NCI-H2029 (cell line): ENCODE data around the gene NUP43.
"Not testable (repeated sequence)": the region's sequence is repeated elsewhere in the genome, so short reads cannot be mapped to it uniquely, and the experiment has no call there.

Experiments used
- DNase-seq: peaks from one replicate; lab custom pipeline; 2025; lab: John Stamatoyannopoulos, UW

Gene NUP43

GRCh38 chr6:149749082-149749593 is 2.8 kb upstream of the NUP43 start:
- not testable (repeated sequence) for DNase-seq

GRCh38 chr6:149745252-149745651 is 1.1 kb downstream of the NUP43 start:
- DNase-seq: not testable (repeated sequence)

- DNase-seq: no peak
Observed at GRCh38 chr6:149734915-149735314, 11.4 kb downstream of the NUP43 start.

- DNase-seq: no peak
Observed at GRCh38 chr6:149733089-149733720, 13.1 kb downstream of the NUP43 start.

- no peak for DNase-seq
Observed at GRCh38 chr6:149729824-149730223, 16.5 kb downstream of the NUP43 start.

- no peak for DNase-seq
Observed at GRCh38 chr6:149728499-149729234, 17.7 kb downstream of the NUP43 start.

GRCh38 chr6:149727793-149728498 is 18.4 kb downstream of the NUP43 start:
- DNase-seq: no peak

- DNase-seq: no peak
Observed at GRCh38 chr6:149725785-149726184, 20.5 kb downstream of the NUP43 start.

- DNase-seq: no peak
Observed at GRCh38 chr6:149723771-149724417, 22.4 kb downstream of the NUP43 start.

- no peak for DNase-seq
Observed at GRCh38 chr6:149723262-149723661, 23.1 kb downstream of the NUP43 start.

GRCh38 chr6:149719531-149719930 is 26.8 kb downstream of the NUP43 start:
- no peak for DNase-seq

GRCh38 chr6:149717588-149718458 is 28.5 kb downstream of the NUP43 start, which contains the start of gene LATS1:
TSS of gene LATS1 (minus strand) at chr6:149718101. CDS start at chr6:149702126, 15,975 bp downstream.
- peak; percentile 71 for DNase-seq

GRCh38 chr6:149717255-149717587 is 29.1 kb downstream of the NUP43 start:
- no peak for DNase-seq

GRCh38 chr6:149716181-149716963 is 30.0 kb downstream of the NUP43 start:
- DNase-seq: no peak

GRCh38 chr6:149714442-149714841 is 31.9 kb downstream of the NUP43 start:
- DNase-seq: no peak

GRCh38 chr6:149711711-149712110 is 34.6 kb downstream of the NUP43 start:
- no peak for DNase-seq

- DNase-seq: no peak
Observed at GRCh38 chr6:149701714-149702113, 44.6 kb downstream of the NUP43 start.

- DNase-seq: no peak
Observed at GRCh38 chr6:149699150-149699549, 47.2 kb downstream of the NUP43 start.

- DNase-seq: no peak
Observed at GRCh38 chr6:149698175-149698574, 48.2 kb downstream of the NUP43 start.

GRCh38 chr6:149696901-149697300 is 49.4 kb downstream of the NUP43 start:
- DNase-seq: no peak

- DNase-seq: no peak
Observed at GRCh38 chr6:149694921-149695320, 51.4 kb downstream of the NUP43 start.
